Measurements from ENCODE around the gene BNC2. TPM values are rescaled to one million over a fixed set of nuclear protein-coding genes. Genes with fewer than 3 reads are reported as not detected.
A peak's percentile ranks its signal among the peaks of the same experiment; 100 is the strongest.

Gene BNC2
- total RNA-seq, 1 experiment from 2014 or later = 43.6 TPM

- peak overlapping the region; percentile 84 to 99 (median 90) for H3K27ac Mint-ChIP-seq
Observed at GRCh38 chr9:16712787-16713186, 157.7 kb downstream of the BNC2 start.

More at GRCh38 chr9:16712787-16713186, 157.7 kb downstream of the BNC2 start:
- Histone ChIP-seq H3K27ac (ENCODE audit: insufficient read length, low read depth, low read length) (peak overlapping the region; percentile 34), H3K23ac (ENCODE audit: insufficient read length, low read depth, low read length) (no peak overlapping the region), H3K18ac (ENCODE audit: insufficient read length, low read depth, low read length) (no peak overlapping the region), H3K79me2 (ENCODE audit: insufficient read depth, low read length) (no peaks in the 10 kb centered on the region), H3K4me1 (ENCODE audit: insufficient read depth, low read length) (peaks cover 18% of the 10 kb centered on the region), H2BK20ac (ENCODE audit: low read depth, low read length, poor library complexity, severe bottlenecking) (no peak overlapping the region), H3T11ph (ENCODE audit: low read length) (no peak overlapping the region), H4K91ac (ENCODE audit: insufficient read length, low read depth, low read length) (no peak overlapping the region), H2AFZ (ENCODE audit: low read length) (no peak overlapping the region), H3K4ac (ENCODE audit: low read depth, low read length) (no peak overlapping the region), H3K4me2 (ENCODE audit: insufficient read depth, insufficient read length, low read length) (no peak overlapping the region), H3K27me3 (ENCODE audit: insufficient read depth, low read length) (no peaks in the 10 kb centered on the region), H3K79me1 (ENCODE audit: insufficient read depth, low read depth, low read length, poor library complexity, severe bottlenecking) (no peaks in the 10 kb centered on the region), H2BK120ac (ENCODE audit: low read depth, low read length, poor library complexity, severe bottlenecking) (no peak overlapping the region), H2AK5ac (ENCODE audit: insufficient read length, low read length) (peak overlapping the region; percentile 11), H4K8ac (replicated peaks; ENCODE audit: insufficient read length, low read depth, low read length) (no peak overlapping the region), H4K5ac (ENCODE audit: insufficient read length, low read depth, low read length) (no peak overlapping the region), H2BK15ac (ENCODE audit: low read depth, low read length) (no peak overlapping the region), H3K23me2 (ENCODE audit: insufficient read length, low read depth, low read length, poor library complexity, severe bottlenecking) (peaks cover 3% of the 10 kb centered on the region), H3K9ac (ENCODE audit: extremely low read depth, insufficient read length, low read length) (no peak overlapping the region), H3K14ac (ENCODE audit: insufficient read depth, low read length) (no peak overlapping the region), H2BK12ac (ENCODE audit: insufficient read length, low read depth, low read length) (no peak overlapping the region), H2BK5ac (ENCODE audit: insufficient read length, low read length) (no peak overlapping the region), H4K20me1 (ENCODE audit: control insufficient read depth, insufficient read depth, insufficient read length) (no peaks in the 10 kb centered on the region), H3K9me3 (ENCODE audit: control insufficient read depth, low read depth, low read length) (no peaks in the 10 kb centered on the region), H3K56ac (ENCODE audit: insufficient read length, low read depth, low read length) (no peak overlapping the region)
- WGBS (ENCODE audit: extremely low coverage, insufficient read length, low lambda C conversion rate) = no CpG with 5 or more reads among the region's 4 CpGs
- Mint-ChIP-seq H3K4me1 (peaks cover 83 to 90% of the 10 kb centered on the region in 2 experiments), H3K4me3 (0 out of 5 replicates have a peak overlapping the region, but pooled peaks of 1 of the 2 experiments have one; percentile 4), H3K36me3 (ENCODE audit: insufficient read depth in 1 of 3, low read depth in 3 of 3) (0 out of 7 replicates have a peak, but pooled peaks cover 0 to 5% (median 0%) of the 10 kb centered on the region in 3 experiments), H3K9me3 (no peaks in the 10 kb centered on the region), H3K27me3 (ENCODE audit: low read depth) (no peaks in the 10 kb centered on the region)
- DNase-seq = no peak
- no peak for TF ChIP-seq CTCF (conservative IDR thresholded peaks at IDR 0.05)

Measured in H9 (cell line).